OCI-M2 (cell line): ENCODE results near the gene DHPS.
"Not testable (repeated sequence)": the region's sequence is repeated elsewhere in the genome, so short reads cannot be mapped to it uniquely, and the experiment has no call there.

Experiments used
- DNase-seq: peaks from one replicate; lab custom pipeline; 2025; ENCODE audit not compliant: unreplicated experiment; lab: John Stamatoyannopoulos, UW

DHPS gene

DNA sequence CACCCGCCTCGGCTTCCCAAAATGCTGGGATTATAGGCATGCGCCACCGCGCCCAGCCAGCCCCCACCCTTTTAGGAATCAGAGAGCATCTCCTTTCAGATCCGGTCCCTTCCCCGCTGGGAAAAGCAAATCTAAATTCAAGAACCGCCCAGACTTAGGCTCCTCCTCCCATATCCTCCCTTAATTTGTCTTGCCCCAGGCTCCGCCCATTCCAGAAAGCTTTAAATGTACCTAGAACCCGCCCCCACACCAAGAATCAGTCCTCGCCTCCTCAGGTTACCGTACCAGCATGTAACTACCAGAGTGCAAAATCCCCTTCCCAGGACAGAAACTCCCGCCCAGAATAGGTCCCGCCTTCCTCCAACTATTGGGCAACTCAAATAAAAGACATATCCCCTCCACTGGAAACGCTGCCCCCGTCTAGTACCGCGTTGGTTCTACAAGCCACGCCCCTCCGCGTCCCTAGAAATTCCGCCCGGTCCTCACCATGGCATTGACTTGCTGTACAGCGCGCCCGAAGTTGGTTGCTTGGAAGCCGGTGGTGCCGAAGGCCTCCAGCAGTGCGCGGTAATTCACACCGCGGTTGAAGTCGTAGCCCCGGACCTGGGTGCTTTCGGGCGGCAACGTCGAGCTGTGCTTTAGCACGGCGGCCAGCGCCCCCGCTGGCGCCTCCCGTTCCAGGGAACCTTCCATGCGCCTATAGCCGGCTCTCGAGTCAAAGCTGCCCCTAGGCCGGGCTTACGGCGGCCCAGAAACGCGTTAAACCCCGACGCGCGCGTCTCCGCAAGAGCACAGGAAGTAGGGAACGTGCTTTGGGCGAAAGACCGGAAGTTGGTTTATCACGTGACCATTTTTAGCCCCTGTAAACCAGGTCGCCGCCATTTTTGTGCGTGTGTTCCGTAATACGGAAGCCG is at the start of gene DHPS:
TSS of gene DHPS (minus strand) at position 807 of the 914 bp plus-strand sequence. CDS start at position 693, 114 bp downstream.
- DNase-seq = peak; percentile 99

DNA sequence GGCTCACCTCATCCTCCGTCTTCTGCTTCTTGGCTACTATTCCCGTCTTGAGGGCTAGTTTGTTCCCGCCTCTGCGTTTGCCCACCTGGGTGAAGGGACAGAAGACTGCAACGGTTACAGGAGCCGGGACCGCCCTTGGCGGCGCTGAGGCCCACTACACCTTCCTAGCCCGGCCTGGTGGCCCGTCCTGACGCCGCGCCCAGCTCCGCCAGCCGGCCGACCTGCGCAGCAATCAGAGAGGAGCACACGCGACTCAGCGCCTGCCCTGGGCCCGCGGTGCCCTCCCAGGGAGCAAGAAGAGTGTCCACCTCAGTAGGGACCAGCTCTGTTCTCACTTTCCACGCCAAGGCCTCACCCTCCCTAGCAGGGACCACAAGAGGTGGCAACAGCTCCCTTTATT is 49.7 kb upstream of the DHPS start:
- DNase-seq = no peak

DNA sequence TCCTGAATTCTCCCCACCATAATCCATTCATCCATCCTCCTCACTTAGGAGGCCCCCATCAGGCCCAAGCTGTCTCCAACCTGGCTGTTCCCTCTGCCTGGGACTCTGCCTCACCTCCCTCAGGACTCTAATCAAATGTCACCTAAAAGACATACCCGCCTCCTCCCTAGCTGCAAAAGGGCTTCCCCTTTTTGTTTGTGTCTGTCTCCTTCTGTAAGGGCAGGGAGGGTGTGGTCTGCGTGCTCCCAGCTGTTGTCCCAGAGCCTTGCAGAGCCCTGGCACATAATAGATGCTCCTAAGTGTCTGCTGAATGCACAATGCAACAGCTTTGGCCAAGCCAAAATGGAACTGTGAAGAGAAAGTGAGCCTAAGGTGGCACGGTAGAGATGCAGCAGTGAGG is 48.4 kb upstream of the DHPS start:
- no peak for DNase-seq

DNA sequence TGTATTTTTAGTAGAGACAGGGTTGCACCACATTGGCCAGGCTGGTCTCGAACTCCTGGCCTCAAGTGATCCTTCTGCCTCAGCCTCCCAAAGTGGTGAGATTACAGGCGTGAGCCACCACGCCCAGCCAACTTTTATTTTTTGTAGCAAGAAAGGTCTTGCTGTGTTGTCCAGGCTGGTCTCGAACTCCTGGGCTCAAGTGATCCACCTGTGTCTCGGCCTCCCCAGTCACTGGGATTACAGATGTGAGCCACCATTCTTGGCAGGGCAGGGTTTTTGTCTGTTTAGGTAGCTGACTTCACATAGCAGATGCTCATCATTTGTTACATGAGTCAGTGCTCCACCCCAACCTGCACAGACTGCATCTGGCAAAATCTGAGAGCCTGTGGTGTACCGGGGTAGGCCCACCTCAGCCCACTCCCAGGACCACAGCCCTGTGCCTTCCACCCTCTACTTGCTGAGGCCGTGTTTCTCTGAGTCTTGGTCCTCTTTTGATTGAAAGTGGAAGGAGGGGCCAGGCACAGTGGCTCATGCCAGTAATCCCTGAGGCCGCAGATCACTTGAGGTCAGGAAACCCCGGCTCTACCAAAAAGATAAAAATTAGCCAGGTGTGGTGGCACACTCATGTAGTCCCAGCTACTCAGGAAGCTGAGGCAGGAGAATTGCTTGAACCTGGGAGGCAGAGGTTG is 46.2 kb upstream of the DHPS start:
- no peak for DNase-seq

DNA sequence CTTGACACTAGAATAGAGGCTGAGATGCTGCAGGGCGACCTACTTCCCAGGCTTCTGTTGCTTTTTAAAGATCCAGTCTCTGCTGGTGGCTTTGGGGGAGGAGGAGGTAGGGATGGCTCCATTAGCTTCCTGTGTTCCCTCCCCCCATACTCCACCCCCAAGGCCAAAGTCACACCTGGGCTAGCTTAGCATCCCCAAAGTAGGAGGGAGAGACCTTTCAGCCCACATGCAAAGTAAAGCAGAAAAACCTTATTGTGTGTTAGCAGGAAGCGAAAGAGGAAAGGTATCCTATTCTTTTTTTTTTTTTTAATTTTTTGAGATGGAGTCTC is 45.3 kb upstream of the DHPS start:
- no peak for DNase-seq

DNA sequence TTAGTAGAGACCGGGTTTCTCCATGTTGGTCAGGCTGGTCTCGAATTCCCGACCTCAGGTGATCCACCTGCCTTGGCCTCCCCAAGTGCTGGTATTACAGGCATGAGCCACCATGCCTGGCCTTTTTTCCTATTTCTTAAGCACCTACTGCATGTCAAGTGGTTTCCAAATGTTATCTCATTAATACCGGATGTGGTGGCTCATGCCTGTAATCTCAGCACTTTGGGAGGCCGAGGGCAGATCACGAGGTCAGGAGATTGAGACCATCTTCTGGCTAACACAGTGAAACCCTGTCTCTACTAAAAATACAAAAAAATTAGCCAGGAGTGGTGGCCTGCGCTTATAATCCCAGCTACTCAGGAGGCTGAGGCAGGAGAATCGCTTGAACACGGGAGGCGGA is 43.9 kb upstream of the DHPS start:
- DNase-seq = not testable (repeated sequence)

DNA sequence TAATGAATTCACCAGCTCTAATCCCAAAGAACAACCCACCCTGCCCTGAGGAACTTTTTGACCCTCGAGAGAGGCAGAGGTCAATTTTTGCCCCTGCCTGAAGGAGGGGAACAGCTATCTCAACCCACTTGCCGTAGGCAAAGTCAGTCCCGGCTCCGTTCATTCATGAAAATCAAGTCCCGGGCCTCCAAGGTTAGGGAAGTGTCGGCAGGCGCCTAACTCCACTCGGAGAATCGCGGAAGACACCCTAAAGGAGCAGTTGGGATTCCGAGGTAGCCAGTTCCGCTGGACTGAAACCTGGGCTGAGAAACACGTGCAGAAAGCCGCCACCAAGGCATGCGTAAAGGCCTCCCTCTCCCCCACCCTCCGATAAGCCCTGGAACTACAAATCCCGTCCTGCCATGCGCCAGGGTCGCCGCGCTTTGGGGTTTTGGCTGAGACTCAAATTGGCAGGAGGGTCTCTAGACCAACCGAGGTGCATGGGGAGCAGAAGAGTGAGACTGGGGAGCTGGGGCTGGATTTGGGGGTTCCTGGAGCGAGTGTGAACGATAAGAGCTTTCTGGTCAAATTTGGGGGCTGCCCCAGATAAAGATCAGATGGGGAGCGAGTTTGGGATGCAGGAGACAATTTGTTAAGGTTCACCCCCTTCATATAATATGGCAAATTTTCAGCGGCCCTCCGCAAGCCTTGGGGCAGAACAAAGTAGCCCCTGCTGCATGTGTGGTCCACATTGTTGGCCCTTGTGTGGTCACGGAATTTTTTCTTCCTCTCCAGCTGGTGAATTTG is 42.2 kb upstream of the DHPS start, which contains the start of gene TNPO2:
TSS of gene TNPO2 (minus strand) at position 292 of the 786 bp plus-strand sequence. CDS start 2,955 bp downstream, outside the sequence.
- peak; percentile 97 for DNase-seq

DNA sequence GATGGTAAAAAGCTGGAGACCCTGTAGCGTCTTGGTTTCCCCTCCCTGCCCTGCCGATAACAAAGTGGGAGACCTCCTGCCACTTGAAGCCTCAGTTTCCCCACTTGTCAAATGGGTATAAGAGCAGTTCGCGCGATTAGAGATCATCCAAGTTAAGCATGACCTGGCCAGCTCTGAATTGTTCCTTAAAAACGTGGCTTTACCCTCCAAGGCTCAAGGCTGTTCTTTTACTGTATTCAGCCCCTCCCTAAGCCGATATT is 41.6 kb upstream of the DHPS start:
- DNase-seq = no peak

DNA sequence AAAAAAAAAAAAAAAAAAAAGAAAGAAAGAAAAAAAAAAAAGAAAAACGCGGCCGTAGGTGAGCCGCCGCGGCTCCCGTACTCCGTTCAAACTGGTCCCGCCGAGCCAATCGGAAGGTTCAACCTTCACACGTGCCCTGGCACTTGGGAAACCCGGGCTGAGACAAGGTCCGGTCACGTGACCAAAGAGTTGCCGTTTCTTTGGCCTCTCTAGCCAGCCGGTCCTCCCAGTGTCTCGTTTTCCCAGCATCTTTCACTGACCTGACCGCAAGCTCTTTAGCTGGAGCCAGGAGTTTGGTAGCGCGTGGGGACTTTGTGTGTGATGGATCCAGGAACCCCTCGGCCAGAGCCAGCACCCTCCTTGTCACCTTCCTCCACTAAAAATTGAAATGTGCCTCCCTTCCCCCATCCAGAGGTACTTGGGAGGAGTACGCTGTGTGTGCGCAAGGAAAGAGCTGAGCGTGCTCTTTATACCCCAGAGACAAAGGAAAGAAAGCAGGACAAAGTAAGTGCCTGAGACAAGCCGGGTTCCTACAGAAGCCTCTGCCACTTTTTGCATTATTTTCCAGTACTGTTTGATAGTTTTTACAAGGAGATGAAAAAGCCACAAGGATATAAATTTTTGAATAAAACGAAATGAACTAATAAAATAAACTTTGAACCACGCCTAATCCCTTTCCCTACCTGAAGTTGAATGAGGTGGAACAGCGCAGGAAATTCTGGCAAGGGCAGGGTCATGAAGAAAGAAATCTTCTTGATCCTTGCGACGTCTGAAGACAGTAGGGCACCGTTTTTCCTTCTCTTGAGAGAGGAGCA is 41.1 kb upstream of the DHPS start:
- DNase-seq = peak; percentile 99

DNA sequence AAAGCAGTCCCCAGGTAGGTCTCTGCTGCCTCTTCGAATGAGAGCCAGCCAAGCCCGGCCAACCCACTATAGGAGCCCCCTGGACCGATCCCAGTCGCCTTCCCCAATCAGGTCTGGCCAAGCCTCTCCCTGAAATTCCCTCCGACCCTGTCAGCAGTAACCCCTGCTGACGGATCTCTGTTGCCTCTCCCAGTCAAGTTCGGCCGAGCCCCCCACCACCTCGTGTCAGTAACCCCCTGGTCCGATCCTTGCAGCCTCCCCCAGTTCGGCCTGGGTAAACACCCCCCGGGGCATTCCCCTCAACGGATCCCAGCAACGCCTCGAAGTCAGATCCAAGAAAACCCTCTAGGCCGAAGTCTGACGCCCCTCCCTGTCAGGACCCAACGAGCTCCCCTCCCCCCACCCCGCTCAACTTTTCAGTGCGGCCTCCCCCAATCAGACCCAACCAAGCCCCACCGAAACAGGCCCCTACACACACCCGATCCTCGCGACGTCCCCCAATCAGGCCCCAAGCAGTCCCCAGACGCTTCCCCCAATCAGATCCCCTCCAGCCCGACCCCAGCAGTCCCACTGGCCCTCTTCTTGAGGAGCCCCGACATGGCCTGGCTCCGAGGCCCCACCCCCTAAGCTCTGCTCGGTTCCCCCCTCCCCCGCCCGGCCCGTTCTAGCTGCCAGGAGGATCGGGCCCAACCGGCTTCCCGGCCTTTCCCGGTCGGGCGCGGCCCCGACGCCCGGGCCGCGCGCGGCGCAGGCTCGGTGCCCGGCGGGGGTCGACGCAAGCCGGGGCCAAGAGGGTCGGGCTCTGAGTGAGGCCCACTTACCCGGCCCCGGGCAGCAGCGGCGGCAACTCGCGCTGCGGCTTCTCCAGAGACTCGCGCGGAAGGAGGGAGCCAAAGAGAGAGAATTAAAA is 40.2 kb upstream of the DHPS start:
- DNase-seq = no peak

DNA sequence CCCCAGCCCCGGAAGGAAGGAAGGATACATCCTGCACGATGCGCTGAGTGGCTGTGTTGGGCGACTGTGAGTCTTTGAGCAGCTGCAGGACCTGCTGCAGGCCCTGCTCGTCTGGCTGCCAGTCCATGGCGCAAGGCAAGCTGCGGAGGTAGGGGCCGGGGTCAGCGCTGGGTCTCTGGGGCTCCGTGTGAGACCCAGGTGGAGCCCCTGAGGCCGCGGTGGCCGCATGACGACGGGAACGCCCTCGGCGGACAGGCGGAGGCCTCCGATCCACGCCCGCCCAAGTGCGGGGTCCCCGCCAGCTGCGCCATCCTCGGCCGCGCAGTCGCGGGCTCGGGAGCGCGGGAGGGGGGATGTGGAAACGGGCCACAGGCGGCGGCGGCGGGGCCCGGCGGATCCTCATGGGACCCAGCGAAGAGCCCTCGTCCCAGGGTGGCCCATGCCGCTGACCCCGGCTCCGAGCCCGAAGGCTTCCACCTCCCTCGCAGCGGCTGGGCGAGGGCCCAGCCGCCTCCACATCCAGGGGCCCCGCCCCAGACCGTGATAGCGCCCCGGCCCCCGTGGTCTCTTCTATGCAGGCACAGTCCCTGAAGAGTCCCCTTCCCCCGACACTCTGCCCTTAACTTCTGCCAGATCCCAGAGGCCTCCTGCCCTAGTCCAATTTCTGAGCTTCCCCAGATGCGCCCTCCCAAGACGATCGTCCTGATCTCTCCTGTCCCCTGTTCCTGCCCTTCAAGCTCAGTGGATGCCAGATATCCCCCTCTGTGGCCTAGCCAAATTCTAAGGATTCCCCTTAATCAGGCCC is 39.4 kb upstream of the DHPS start:
- no peak for DNase-seq

DNA sequence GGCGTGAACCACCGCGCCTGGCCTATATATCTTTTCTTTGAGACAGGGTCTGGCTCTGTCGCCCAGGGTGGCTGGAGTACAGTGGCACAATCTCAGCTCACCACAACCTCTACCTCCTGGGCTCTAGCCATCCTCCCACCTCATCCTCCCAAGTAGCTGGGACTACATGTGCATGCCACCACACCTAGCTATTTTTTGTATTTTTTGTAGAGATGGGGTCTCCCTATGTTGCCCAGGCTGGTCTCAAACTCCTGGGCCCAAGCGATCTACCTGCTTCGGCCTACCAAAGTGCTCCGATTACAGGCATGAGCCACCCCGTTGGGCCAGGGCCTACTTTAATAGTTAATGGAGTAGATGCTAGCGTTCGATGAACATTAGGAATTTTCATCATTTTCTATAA is 38.6 kb upstream of the DHPS start:
- DNase-seq = no peak

DNA sequence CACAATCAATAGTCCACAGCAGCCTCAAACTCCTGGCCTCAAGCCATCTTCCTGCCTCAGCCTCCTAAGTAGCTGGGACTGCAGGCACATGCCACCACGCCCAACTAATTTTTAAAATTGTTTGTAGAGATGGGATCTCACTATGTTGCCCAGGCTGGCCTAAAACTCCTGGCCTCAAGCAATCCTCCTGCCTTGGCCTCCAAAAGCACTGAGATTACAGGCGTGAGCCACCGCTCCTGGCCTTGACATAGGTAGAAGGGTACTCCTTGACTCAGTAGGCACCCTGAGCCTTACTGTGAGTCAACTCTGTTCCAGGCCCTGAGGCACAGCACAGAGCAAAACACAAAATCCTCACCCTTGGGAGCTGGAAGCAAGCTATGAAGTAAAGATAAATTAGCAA is 34.2 kb upstream of the DHPS start:
- no peak for DNase-seq

DNA sequence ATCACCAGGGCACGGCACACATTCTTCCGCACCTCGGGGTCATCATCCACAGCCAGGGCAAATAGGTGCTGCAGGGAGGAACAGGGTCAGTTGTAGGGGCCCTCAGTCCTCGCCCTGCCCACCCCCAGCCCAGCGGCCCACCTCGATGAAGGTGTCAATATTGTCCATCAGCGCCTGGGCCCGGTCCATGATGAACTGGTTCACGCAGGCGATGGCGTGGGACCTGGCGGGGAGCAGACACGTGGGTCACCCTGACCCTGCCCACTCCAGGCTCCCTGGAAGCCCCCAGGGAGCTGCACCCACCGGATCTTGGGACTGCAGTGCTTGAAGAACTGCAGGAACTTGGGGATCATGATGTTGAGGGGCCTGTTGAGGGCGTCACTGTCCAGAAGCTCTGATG is 33.4 kb upstream of the DHPS start:
- DNase-seq = no peak

DNA sequence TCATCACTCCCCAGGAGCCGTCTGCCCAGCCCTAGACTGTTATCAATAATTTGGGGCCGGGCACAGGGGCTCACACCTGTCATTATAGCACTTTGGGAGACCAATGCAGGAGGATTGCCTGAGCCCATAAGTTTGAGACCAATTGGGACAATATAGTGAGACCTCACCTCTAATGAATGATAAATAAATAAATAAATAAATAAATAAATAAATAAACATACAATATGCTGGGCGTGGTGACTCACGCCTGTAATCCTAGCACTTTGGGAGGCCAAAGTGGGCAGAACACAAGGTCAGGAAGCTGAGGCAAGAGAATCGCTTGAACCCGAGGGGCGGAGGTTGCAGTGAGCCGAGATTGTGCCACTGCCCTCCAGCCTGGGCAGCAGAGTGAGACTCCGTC is 31.6 kb upstream of the DHPS start:
- not testable (repeated sequence) for DNase-seq

DNA sequence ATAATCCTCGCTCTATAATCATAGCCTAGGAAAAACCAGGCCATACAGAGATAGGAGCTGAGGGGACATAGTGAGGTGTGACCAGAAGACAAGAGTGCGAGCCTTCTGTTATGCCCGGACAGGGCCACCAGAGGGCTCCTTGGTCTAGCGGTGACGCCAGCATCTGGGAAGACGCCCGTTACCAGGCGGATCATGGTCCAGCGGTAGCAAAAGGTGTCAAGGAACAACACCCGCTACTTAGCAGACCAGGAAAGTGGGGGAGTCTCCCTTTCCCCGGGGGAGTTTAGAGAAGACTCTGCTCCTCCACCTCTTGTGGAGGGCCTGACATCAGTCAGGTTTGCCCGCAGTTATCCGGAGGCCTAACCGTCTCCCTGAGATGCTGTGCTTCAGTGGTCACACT is 30.4 kb upstream of the DHPS start:
- not testable (repeated sequence) for DNase-seq

DNA sequence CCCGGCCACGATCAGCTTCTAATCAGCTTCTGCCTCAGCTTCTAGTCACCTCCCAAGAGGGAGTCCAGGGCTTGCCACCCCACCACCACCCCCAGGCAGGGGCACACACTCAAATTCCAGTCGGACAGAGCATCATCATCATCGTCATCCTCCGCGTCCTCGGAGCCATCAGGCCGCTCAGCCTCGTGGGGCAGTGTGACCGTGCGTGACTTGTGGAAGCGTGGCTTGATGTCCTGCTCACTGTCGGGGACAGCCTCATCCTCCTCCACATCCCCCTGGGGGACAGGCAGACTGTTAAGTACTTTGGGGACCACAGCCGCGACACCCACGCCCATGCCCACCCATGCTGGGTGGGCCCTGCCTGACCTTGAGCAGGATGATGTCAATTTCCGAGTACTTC is 29.5 kb upstream of the DHPS start:
- DNase-seq = no peak

DNA sequence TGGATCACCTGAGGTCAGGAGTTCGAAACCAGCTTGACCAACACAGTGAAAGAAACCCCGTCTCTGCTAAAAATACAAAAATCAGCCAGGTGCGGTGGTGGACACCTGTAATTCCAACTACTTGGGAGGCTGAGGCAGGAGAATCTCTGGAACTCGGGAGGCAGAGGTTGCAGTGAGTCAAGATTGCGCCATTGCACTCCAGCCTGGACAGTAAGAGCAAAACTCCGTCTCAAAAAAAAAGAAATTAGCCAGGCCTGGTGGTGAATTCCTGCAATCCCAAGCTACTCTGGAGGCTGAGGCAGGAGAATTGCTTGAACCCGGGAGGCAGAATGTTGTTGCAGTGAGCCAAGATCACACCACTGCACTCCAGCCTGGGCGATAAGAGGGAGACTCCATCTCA is 27.0 kb upstream of the DHPS start:
- DNase-seq = no peak

DNA sequence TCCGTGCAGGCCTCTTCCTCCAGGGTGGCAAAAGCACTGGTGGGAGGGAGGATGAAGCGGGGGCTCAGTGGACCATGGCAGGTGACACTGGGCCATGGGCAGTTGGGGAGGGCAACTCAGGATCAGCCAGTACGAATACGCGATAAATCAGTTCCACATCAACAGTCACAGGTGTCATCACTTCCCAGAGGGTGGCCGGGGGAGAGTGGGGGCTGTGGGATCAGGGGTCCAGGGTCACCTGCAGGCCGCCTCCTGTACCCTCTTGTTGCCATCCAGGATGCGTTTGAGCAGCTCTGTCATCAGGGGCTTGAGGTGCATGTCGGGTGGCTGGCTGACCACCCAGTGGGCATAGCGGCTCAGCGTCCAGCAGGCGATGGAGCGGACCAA is 24.6 kb upstream of the DHPS start:
- no peak for DNase-seq
